Measurements from ENCODE around the gene ANKLE2.

GRCh38 chr12:132777614-132778013 is 16.0 kb upstream of the ANKLE2 start:
- TF ChIP-seq, protein P1, sequence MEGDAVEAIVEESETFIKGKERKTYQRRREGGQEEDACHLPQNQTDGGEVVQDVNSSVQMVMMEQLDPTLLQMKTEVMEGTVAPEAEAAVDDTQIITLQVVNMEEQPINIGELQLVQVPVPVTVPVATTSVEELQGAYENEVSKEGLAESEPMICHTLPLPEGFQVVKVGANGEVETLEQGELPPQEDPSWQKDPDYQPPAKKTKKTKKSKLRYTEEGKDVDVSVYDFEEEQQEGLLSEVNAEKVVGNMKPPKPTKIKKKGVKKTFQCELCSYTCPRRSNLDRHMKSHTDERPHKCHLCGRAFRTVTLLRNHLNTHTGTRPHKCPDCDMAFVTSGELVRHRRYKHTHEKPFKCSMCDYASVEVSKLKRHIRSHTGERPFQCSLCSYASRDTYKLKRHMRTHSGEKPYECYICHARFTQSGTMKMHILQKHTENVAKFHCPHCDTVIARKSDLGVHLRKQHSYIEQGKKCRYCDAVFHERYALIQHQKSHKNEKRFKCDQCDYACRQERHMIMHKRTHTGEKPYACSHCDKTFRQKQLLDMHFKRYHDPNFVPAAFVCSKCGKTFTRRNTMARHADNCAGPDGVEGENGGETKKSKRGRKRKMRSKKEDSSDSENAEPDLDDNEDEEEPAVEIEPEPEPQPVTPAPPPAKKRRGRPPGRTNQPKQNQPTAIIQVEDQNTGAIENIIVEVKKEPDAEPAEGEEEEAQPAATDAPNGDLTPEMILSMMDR (IDR thresholded peaks at IDR 0.05; ENCODE audit: control extremely low read depth in 1 of 3, insufficient read depth in 1 of 3, low read depth in 1 of 3, low read length in 3 of 3): no peak
- no peak for TF ChIP-seq JUND (IDR thresholded peaks at IDR 0.05; ENCODE audit: low read length)
- no peak for TF ChIP-seq CHD2 (IDR thresholded peaks at IDR 0.05; ENCODE audit: low read length)
- no peak for TF ChIP-seq EZH2 (IDR thresholded peaks at IDR 0.05; ENCODE audit: low read depth, low read length, severe bottlenecking)
- TF ChIP-seq YY1 (IDR thresholded peaks at IDR 0.05; ENCODE audit: low read depth, low read length): no peak
- TF ChIP-seq POLR2A (IDR thresholded peaks at IDR 0.05; ENCODE audit: control extremely low read depth in 1 of 2, low read depth in 2 of 2, low read length in 2 of 2): no peak
- no peak for TF ChIP-seq EP300 (IDR thresholded peaks at IDR 0.05; ENCODE audit: borderline replicate concordance in 1 of 2, low read depth in 2 of 2, low read length in 2 of 2)
- TF ChIP-seq RAD21 (IDR thresholded peaks at IDR 0.05 in 1 of 2, conservative IDR thresholded peaks at IDR 0.05 in 1 of 2; ENCODE audit: low read depth in 2 of 2, low read length in 2 of 2): no peak
- no peak for TF ChIP-seq SIRT6 (IDR thresholded peaks at IDR 0.05; ENCODE audit: low read length)
- TF ChIP-seq ATF3 (IDR thresholded peaks at IDR 0.05; ENCODE audit: insufficient read depth, low read depth, low read length): no peak
- no peak for TF ChIP-seq POLR2AphosphoS5 (IDR thresholded peaks at IDR 0.05; ENCODE audit: low read depth, low read length)
- no peak for TF ChIP-seq CHD1 (IDR thresholded peaks at IDR 0.05; ENCODE audit: low read depth, low read length)
- TF ChIP-seq, protein P2, sequence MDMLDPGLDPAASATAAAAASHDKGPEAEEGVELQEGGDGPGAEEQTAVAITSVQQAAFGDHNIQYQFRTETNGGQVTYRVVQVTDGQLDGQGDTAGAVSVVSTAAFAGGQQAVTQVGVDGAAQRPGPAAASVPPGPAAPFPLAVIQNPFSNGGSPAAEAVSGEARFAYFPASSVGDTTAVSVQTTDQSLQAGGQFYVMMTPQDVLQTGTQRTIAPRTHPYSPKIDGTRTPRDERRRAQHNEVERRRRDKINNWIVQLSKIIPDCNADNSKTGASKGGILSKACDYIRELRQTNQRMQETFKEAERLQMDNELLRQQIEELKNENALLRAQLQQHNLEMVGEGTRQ (IDR thresholded peaks at IDR 0.05; ENCODE audit: low read length): no peak

Measured in H1 (cell line).